GM12874 (cell line): ENCODE results near the gene AGAP1.

Experiments
- TF ChIP-seq, protein P1 (sequence below): IDR thresholded peaks from 2 replicates; pipeline ENCODE4 v1.5.1; 2011; ENCODE audit warnings: low read depth, mild to moderate bottlenecking, control low read depth, low read length, moderate library complexity; ENCODE audit not compliant: insufficient read depth

Gene AGAP1

GRCh38 chr2:235698028-235698427 is 204.2 kb downstream of the AGAP1 start:
- TF ChIP-seq, protein P1, sequence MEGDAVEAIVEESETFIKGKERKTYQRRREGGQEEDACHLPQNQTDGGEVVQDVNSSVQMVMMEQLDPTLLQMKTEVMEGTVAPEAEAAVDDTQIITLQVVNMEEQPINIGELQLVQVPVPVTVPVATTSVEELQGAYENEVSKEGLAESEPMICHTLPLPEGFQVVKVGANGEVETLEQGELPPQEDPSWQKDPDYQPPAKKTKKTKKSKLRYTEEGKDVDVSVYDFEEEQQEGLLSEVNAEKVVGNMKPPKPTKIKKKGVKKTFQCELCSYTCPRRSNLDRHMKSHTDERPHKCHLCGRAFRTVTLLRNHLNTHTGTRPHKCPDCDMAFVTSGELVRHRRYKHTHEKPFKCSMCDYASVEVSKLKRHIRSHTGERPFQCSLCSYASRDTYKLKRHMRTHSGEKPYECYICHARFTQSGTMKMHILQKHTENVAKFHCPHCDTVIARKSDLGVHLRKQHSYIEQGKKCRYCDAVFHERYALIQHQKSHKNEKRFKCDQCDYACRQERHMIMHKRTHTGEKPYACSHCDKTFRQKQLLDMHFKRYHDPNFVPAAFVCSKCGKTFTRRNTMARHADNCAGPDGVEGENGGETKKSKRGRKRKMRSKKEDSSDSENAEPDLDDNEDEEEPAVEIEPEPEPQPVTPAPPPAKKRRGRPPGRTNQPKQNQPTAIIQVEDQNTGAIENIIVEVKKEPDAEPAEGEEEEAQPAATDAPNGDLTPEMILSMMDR, result no peak

DNA sequence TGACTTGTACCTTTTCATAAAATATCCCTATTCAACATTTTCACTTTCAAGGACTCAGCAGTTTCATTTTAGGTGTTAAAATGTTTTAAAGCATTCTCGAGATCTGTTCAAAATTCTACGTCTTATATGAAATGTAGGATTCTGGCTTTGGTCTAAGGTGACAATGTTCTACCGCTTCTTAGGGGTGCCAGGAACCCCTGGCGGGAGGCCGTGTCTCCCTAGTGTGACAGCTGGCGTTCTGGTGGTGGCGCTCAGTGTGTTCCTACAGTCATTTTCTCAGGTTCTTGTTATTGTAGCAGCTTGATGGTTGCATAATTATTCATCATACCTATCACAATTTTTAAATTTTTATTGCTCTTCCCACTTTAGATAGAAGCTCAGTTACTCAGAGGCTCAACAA is 204.6 kb downstream of the AGAP1 start:
- TF ChIP-seq, protein P1, result no peak

DNA sequence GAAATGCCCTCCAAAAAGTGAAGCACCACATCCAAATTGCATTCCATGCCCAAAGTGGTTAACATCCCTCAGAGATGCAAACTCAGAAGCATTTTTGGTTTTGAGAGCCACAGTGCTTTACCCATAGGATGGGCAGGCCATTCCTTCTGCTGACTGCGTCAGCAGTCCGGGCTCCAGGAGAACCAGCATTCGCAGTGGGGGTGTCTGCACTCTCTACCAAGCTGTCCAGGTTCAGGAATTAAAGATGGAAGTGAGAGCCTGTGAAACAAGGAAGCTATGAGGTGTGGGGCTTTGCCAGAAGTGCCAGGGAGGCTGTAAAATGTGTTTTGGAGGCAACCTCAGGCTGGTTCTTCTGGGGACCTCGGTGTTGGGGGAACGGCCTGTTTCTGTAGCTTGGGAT is 205.7 kb downstream of the AGAP1 start:
- TF ChIP-seq, protein P1, result no peak

GRCh38 chr2:235701206-235701981 is 207.6 kb downstream of the AGAP1 start:
- TF ChIP-seq, protein P1, result no peak

- TF ChIP-seq, protein P1, result no peak
Observed at GRCh38 chr2:235702186-235702585, 208.3 kb downstream of the AGAP1 start.

- TF ChIP-seq, protein P1, result no peak
Observed at GRCh38 chr2:235703711-235704295, 210.0 kb downstream of the AGAP1 start.

DNA sequence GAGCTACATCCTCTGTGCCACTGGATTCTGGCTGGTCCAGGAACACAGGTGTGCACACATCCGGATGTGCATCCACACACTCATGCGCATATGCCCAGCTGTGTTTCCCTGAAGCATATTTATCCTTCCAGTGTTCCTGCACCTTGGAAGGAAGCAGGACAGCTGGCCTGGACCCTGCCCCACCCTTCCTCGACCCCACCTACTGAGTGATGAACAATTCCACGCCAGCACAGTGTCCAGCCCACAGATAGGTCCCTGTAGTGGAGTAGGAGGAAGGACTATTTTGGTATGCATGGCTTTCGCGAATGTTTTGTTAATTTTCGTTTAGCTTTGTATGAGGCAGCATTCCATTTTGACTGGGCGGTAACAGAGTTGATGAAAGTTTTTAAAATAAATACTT is 211.5 kb downstream of the AGAP1 start:
- TF ChIP-seq, protein P1, result no peak
